Measurements from ENCODE around the gene MATN1. TPM values are rescaled to one million over a fixed set of nuclear protein-coding genes. Genes with fewer than 3 reads are reported as not detected.

The MATN1 gene
- polyA plus RNA-seq, 1 experiment = 0.12 TPM

- TF ChIP-seq, protein P1, sequence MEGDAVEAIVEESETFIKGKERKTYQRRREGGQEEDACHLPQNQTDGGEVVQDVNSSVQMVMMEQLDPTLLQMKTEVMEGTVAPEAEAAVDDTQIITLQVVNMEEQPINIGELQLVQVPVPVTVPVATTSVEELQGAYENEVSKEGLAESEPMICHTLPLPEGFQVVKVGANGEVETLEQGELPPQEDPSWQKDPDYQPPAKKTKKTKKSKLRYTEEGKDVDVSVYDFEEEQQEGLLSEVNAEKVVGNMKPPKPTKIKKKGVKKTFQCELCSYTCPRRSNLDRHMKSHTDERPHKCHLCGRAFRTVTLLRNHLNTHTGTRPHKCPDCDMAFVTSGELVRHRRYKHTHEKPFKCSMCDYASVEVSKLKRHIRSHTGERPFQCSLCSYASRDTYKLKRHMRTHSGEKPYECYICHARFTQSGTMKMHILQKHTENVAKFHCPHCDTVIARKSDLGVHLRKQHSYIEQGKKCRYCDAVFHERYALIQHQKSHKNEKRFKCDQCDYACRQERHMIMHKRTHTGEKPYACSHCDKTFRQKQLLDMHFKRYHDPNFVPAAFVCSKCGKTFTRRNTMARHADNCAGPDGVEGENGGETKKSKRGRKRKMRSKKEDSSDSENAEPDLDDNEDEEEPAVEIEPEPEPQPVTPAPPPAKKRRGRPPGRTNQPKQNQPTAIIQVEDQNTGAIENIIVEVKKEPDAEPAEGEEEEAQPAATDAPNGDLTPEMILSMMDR (IDR thresholded peaks at IDR 0.05; ENCODE audit: low read depth, low read length) = peak; percentile 31
- Histone ChIP-seq H3K27ac (ENCODE audit: low read depth, low read length) (no peak overlapping the region), H3K9me3 (ENCODE audit: control insufficient read depth, insufficient read depth, low read length) (no peaks in the 10 kb centered on the region), H3K27me3 (ENCODE audit: control insufficient read depth, insufficient read depth, low read length) (no peaks in the 10 kb centered on the region), H3K4me3 (ENCODE audit: low read depth, low read length) (no peak overlapping the region)
- POLR2A ChIA-PET = no interaction called here
- no peak for DNase-seq (ENCODE audit: low read depth, low spot score)
- CTCF ChIA-PET = interaction anchor here (1.0 to 14.3 kb wide), 4 partner anchors 38 to 77 kb away, joined by 3 to 516 read pairs (median 3); no protein-coding TSS in a partner anchor
These were observed 790 bp upstream of the MATN1 start for GRCh38 chr1:30724175-30724574.

DNA sequence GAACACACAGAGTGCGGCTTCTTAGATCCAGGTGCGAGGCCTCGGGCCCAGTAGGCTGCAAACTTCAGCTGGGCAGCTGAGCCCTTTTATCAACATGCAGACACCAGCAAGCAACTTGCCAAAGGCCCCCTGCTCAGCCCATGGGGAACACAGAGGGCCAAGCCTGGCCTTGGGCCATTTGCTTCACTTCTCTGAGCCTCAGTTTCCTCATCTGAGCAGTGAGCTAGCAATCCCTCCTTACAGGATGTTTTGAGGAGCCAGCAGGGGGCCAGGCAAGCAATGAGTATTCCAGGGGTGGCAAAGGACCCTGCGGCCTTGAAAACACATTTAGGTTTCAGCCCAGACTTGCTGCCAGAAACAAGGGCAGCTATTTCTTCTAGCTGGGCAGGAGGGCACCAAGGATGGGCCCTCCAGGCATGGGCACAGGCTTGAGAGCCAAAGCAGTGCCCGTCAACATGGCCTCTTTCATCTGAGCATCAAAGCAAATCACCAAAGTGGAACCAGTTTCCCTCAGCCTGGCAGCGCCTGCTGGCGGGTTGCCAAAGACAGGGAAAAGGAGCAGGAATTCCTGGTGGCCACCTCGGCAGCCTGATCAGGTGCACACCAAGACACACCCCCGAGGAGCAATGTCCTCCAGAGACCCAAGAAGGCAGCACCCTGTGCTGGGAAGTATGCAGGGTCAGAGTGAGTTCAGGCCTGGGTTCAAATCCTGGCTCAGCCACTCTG, 1.4 kb downstream of the MATN1 start:
- no peak for DNase-seq (ENCODE audit: low read depth, low spot score)
- H3K27ac ChIP-seq (ENCODE audit: low read depth, low read length) = no peak overlapping the region
- no peaks in the 10 kb centered on the region for H3K27me3 ChIP-seq (ENCODE audit: control insufficient read depth, insufficient read depth, low read length)
- TF ChIP-seq, protein P1 (IDR thresholded peaks at IDR 0.05; ENCODE audit: low read depth, low read length) = no peak
- no peak overlapping the region for H3K4me3 ChIP-seq (ENCODE audit: low read depth, low read length)
- ChIA-PET POLR2A (no interaction called here), CTCF (interaction anchor here (1.3 to 14.3 kb wide), 4 partner anchors 52 to 189 kb away, joined by 3 to 516 read pairs (median 39); no protein-coding TSS in a partner anchor)
- peaks cover 5% of the 10 kb centered on the region; the same call in 1 of the 2 replicates for H3K9me3 ChIP-seq (ENCODE audit: control insufficient read depth, insufficient read depth, low read length)

- POLR2A ChIA-PET = no interaction called here
These were observed 2.0 kb downstream of the MATN1 start for GRCh38 chr1:30721341-30721793.

DNA sequence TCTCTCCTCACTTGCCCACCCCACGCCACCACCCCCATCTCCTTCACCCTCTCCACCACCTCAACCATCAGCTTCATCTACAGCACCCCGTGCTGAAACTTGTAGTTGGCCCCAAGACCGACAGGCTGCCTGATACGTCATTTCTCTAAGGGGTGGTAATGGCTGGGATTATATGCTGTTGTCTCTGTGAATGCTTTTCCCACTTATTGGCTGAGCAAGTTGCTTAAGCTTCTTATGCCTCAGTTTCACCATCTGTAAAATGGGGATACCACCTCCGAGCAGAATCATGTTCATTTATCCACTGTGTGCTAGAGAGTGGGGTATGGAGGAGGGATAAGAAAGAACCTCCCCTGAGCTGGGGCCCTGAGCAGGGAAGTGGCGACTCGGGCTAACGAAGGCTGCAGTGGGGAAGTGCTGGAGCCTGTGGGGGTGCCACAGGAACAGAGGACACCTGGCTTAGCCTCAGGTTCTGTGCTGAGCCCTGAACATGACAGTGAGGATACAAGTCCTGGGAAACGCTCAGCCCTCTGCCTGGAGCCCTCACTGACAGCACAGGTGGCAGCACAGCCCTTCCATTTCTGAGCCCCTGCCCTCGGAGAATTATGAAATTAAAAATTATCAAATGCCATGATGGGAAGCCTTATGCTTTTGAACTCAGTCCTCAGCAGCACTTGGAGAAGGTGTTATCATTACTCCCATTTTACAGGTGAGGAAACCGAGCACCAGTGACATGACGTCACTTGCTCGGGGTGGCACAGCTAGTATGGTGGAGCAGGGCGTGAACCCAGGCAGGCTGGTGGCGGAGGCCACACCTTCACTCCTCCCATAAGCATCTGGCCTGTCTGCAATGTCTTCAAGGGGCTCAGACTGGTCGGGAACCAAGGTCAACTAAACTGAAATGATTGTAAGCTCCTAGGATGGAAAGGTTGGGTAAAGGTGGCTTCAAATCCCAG, 2.8 kb downstream of the MATN1 start:
- POLR2A ChIA-PET = interaction anchor here (1.3 to 2.5 kb wide), 2 partner anchors 7 to 58 kb away, joined by 4 to 31 read pairs; no protein-coding TSS in a partner anchor

More at GRCh38 chr1:30721341-30721793, 2.0 kb downstream of the MATN1 start:
- Histone ChIP-seq H3K9me3 (ENCODE audit: control insufficient read depth, insufficient read depth, low read length) (peaks cover 5% of the 10 kb centered on the region; the same call in 1 of the 2 replicates), H3K27ac (ENCODE audit: low read depth, low read length) (no peak overlapping the region), H3K4me3 (ENCODE audit: low read depth, low read length) (no peak overlapping the region), H3K27me3 (ENCODE audit: control insufficient read depth, insufficient read depth, low read length) (no peaks in the 10 kb centered on the region)
- no peak for DNase-seq (ENCODE audit: low read depth, low spot score)
- TF ChIP-seq, protein P1 (IDR thresholded peaks at IDR 0.05; ENCODE audit: low read depth, low read length) = no peak
- CTCF ChIA-PET = interaction anchor here (1.3 to 14.3 kb wide), 7 partner anchors 12 to 207 kb away, joined by 3 to 516 read pairs (median 11); no protein-coding TSS in a partner anchor

More for the DNA sequence above, 2.8 kb downstream of the MATN1 start:
- DNase-seq (ENCODE audit: low read depth, low spot score) = no peak
- Histone ChIP-seq H3K27ac (ENCODE audit: low read depth, low read length) (no peak overlapping the region), H3K27me3 (ENCODE audit: control insufficient read depth, insufficient read depth, low read length) (no peaks in the 10 kb centered on the region), H3K4me3 (ENCODE audit: low read depth, low read length) (no peak overlapping the region), H3K9me3 (ENCODE audit: control insufficient read depth, insufficient read depth, low read length) (peaks cover 11% of the 10 kb centered on the region)
- TF ChIP-seq, protein P1 (IDR thresholded peaks at IDR 0.05; ENCODE audit: low read depth, low read length) = no peak
- CTCF ChIA-PET = interaction anchor here (0.9 to 14.3 kb wide), 15 partner anchors 8 to 208 kb away, joined by 3 to 516 read pairs (median 7); partner anchors contain the start of gene LAPTM5
